Stomach (tissue), 4 donors: Measurements from ENCODE around the gene TMEM140.

Source experiments
- CTCF ChIP-seq, 7 experiments: fragments of 450-650 bp in 4 of 7; fragments of 200-600 bp in 3 of 7; sonication (generic) in 3 of 7; IDR thresholded peaks; one replicate each; pipeline ENCODE4 v1.5.1; 2016 to 2019; ENCODE audit warnings: antibody characterized with exemption in 7 of 7, control low read depth in 2 of 7, mild to moderate bottlenecking in 1 of 7
- EP300 ChIP-seq: sonication (generic); formaldehyde crosslinking; IDR thresholded peaks from one replicate; pipeline ENCODE4 v1.6.1; 2017; ENCODE audit warnings: antibody characterized with exemption

GRCh38 chr7:135143885-135144668, 3.8 kb upstream of the TMEM140 start:
- TF ChIP-seq EP300 (no peak), CTCF (IDR thresholded peaks at IDR 0.05) (no peak)
